Measurements from ENCODE around the gene ATP6V1F. TPM values are rescaled to one million over a fixed set of nuclear protein-coding genes. Genes with fewer than 3 reads are reported as not detected.

The ATP6V1F gene
- polyA plus RNA-seq, 1 experiment: 150 TPM

DNA sequence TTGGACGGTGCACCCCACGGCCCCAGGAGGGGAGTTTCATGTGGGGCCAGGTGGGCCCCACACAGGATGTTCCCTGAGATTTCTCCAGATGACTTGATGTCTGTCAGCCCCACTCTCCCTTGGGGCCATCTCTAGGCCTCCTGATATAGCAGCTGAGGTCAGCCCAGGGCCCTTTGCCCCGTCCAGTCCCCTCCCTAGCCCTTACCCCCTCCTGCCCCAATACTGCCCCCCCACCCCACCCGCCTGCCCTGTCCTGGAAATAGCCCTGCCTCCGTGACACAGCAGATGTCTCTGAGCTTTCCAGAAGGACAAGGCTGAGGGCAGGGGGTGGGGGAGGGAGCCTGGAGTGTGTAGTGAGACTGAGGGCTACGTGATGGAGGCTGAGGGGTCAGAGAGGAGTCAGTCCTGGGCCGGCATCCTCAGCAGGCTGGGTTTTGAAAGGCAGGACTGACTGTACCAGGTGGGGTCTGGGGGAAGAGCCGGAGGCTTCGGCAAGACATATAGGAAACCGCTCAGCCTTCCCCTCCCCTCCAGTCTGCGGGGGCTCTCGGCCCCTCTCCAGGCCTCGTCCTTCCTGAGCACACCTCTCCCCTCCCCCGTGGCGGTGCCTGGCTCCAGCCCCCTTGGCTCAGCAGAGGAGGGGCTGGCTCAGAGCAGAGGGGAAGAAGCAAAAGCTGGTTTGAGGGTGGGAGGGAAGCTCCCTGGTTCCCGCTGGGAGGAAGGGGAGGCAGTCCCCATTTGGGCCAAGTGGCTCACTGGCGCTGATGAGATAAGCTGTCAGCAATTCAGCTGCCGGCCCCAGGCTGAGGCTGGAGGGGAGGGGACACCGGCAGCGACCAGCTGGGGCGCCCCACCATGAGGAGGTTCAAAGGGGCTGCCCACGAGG is 30.4 kb upstream of the ATP6V1F start:
- Histone ChIP-seq H3K4me3 (ENCODE audit: low read depth, low read length) (peak overlapping the region; percentile 93), H3K27me3 (ENCODE audit: control insufficient read depth, insufficient read depth, low read length) (no peaks in the 10 kb centered on the region), H3K9me3 (ENCODE audit: control insufficient read depth, insufficient read depth, low read length) (no peaks in the 10 kb centered on the region; the same call in 1 of the 2 replicates), H3K27ac (ENCODE audit: low read depth, low read length) (peak overlapping the region; percentile 90)
- POLR2A ChIA-PET: interaction anchor here (0.6 to 3.0 kb wide), 12 partner anchors 10 to 93 kb away, joined by 3 to 17 read pairs (median 6); partner anchors contain the start of genes ATP6V1F, CALU and OPN1SW
- no peak for DNase-seq (ENCODE audit: low read depth, low spot score)
- TF ChIP-seq, protein P1, sequence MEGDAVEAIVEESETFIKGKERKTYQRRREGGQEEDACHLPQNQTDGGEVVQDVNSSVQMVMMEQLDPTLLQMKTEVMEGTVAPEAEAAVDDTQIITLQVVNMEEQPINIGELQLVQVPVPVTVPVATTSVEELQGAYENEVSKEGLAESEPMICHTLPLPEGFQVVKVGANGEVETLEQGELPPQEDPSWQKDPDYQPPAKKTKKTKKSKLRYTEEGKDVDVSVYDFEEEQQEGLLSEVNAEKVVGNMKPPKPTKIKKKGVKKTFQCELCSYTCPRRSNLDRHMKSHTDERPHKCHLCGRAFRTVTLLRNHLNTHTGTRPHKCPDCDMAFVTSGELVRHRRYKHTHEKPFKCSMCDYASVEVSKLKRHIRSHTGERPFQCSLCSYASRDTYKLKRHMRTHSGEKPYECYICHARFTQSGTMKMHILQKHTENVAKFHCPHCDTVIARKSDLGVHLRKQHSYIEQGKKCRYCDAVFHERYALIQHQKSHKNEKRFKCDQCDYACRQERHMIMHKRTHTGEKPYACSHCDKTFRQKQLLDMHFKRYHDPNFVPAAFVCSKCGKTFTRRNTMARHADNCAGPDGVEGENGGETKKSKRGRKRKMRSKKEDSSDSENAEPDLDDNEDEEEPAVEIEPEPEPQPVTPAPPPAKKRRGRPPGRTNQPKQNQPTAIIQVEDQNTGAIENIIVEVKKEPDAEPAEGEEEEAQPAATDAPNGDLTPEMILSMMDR (IDR thresholded peaks at IDR 0.05; ENCODE audit: low read depth, low read length): no peak
- CTCF ChIA-PET: interaction anchor here (0.7 to 2.5 kb wide), 2 partner anchors 10 to 132 kb away, joined by 3 to 14 read pairs; no protein-coding TSS in a partner anchor

DNA sequence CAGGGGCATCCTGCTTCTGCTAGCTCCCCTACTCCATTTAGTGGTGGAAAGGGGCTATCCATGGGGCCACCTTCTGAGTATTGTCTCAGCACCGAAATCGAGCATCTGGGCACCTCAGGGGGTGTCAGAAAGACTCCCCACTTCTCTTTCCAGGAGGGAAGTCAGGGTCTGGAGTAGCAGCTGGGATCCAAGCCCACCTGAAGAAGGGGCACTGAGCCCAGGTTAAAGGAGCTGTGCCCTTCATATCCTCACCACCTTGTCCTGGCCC is 29.8 kb upstream of the ATP6V1F start:
- DNase-seq (ENCODE audit: low read depth, low spot score): no peak
- TF ChIP-seq, protein P1 (IDR thresholded peaks at IDR 0.05; ENCODE audit: low read depth, low read length): no peak
- H3K9me3 ChIP-seq (ENCODE audit: control insufficient read depth, insufficient read depth, low read length): no peaks in the 10 kb centered on the region; the same call in 1 of the 2 replicates
- CTCF ChIA-PET: interaction anchor here (2.5 kb wide), 1 partner anchor 10 kb away, joined by 14 read pairs; no protein-coding TSS in a partner anchor
- no peaks in the 10 kb centered on the region for H3K27me3 ChIP-seq (ENCODE audit: control insufficient read depth, insufficient read depth, low read length)
- peak overlapping the region; percentile 93 for H3K4me3 ChIP-seq (ENCODE audit: low read depth, low read length)
- H3K27ac ChIP-seq (ENCODE audit: low read depth, low read length): peak overlapping the region; percentile 90
- POLR2A ChIA-PET: interaction anchor here (0.5 to 3.0 kb wide), 7 partner anchors 9 to 94 kb away, joined by 3 to 17 read pairs (median 5); partner anchors contain the start of genes ATP6V1F and CALU

DNA sequence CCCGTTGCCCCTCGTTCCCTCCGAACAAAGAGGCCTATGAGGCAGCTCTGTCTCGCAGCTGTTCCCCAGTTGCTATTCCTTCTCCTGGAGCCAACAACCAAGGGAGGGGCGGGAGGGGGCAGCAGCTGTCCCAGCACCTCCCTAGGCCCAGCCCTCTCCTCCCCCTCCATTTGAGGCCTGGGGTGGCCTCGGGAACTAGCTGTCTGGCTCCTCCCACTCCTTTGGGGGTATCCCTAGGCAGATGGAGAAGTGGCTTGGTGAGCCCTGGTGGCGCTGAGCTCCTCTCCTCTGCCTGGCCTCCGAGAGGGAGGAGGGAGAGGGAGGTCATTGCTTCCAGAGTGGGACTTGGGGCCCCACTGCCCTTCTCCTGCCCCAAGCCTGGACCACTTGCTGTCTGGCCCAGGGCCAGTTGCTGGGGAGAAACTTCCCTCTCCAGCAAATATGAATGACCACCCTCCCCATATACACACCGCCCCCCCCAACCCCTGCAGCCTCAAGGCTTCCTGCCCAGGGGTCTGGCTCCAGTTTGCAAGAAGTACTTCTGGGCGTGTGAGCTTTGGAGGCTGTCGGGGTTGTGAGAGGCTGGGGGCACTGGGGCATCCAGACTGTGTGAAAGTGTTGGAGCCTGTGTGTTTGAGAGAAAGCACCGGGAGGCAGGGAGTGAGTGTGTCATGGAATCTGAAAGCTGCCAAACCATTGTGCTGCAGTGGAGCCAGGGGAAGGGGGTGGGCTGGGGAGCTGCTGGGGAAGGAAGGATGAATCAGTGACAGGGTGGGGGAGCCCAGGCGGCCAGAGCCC is 29.3 kb upstream of the ATP6V1F start:
- TF ChIP-seq, protein P1 (IDR thresholded peaks at IDR 0.05; ENCODE audit: low read depth, low read length): no peak
- POLR2A ChIA-PET: interaction anchor here (0.5 to 3.0 kb wide), 10 partner anchors 9 to 442 kb away, joined by 3 to 17 read pairs (median 4); partner anchors contain the start of genes ATP6V1F and CALU
- peak overlapping the region; percentile 90 for H3K27ac ChIP-seq (ENCODE audit: low read depth, low read length)
- no peaks in the 10 kb centered on the region for H3K27me3 ChIP-seq (ENCODE audit: control insufficient read depth, insufficient read depth, low read length)
- H3K4me3 ChIP-seq (ENCODE audit: low read depth, low read length): peak overlapping the region; percentile 93
- no peak for DNase-seq (ENCODE audit: low read depth, low spot score)
- CTCF ChIA-PET: interaction anchor here (2.5 kb wide), 1 partner anchor 9 kb away, joined by 14 read pairs; no protein-coding TSS in a partner anchor
- no peaks in the 10 kb centered on the region; the same call in 1 of the 2 replicates for H3K9me3 ChIP-seq (ENCODE audit: control insufficient read depth, insufficient read depth, low read length)

DNA sequence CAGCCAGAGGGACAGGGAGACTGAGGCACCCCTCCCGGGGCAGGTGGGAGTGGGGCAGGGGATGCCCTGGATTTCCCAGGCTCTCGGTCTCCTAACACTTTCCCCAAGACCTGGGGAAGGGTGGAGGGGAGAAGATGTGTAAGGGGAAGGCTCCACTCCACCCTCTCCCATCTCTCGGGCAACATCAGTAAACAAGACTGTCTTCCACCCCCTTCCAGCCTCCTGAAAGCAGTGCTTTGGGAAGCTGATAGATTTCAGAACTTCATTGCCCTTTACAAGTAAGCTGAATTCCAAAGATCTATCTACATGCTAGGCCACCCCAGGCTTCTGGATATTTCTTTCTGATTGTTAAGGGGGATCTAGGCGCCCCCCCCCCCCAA is 28.7 kb upstream of the ATP6V1F start:
- POLR2A ChIA-PET: interaction anchor here (0.6 to 2.5 kb wide), 5 partner anchors 22 to 442 kb away, joined by 3 to 17 read pairs (median 4); partner anchors contain the start of gene CALU

More for the DNA sequence above, 28.7 kb upstream of the ATP6V1F start:
- DNase-seq (ENCODE audit: low read depth, low spot score): no peak
- CTCF ChIA-PET: no interaction called here
- TF ChIP-seq, protein P1 (IDR thresholded peaks at IDR 0.05; ENCODE audit: low read depth, low read length): no peak
- Histone ChIP-seq H3K4me3 (ENCODE audit: low read depth, low read length) (peak overlapping the region; percentile 93), H3K9me3 (ENCODE audit: control insufficient read depth, insufficient read depth, low read length) (no peaks in the 10 kb centered on the region; the same call in 1 of the 2 replicates), H3K27ac (ENCODE audit: low read depth, low read length) (peak overlapping the region; percentile 65), H3K27me3 (ENCODE audit: control insufficient read depth, insufficient read depth, low read length) (no peaks in the 10 kb centered on the region)

All from AG04450 (cell line).